Measurements from ENCODE around the gene WDR47.
"Not testable (repeated sequence)": the region's sequence is repeated elsewhere in the genome, so short reads cannot be mapped to it uniquely, and the experiment has no call there.

GRCh38 chr1:108996622-108997021 lies 45.3 kb downstream of the WDR47 start:
- not testable (repeated sequence) for TF ChIP-seq CTCF, POLR2AphosphoS5 (IDR thresholded peaks at IDR 0.05)

All from prostate gland (tissue), 2 donors.